Measurements from ENCODE around the gene EMX1.

EMX1 gene

GRCh38 chr2:72917138-72917876 is at the start of gene EMX1:
EMX1 (plus strand) TSS chr2:72917519; CDS start chr2:72917853, 334 bp downstream.
- no peak for DNase-seq (ENCODE audit: low read depth, low spot score)

DNA sequence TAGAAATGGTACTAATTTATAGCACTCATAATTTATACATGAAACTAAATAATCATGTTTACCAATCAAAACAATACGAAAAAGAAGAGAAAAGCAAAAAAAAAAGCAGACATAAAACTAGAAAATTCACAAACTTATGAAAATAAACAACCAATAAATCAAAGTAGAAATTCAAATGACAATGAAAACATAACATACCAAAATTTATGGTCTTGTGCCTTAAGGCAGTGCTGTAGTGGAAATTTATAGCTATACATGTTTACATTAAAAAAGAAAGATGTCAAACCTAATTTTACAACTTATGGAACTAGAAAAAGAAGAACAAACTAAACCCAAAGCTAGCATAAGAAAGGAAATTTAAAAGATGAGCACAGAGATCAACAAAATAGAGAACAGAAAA is 46.3 kb upstream of the EMX1 start:
- no peak for DNase-seq (ENCODE audit: low read depth, low spot score)

DNA sequence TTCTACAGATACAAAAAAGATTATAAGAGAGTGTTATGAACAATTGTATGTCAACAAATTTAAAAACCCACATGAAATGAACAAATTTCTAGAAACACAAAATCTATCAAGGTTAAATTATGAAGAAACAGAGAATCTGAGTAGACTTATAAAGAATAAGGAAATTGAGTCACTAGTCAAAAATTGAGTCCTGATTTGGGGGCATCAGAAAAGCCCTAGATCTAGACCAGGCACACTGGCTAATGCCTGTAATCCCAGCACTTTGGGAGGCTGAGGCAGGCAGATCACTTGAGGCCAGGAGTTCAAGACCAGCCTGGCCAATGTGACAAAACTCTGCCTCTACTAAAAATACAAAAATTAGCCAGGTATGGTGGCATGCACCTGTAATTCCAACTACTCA is 45.4 kb upstream of the EMX1 start:
- no peak for DNase-seq (ENCODE audit: low read depth, low spot score)

DNA sequence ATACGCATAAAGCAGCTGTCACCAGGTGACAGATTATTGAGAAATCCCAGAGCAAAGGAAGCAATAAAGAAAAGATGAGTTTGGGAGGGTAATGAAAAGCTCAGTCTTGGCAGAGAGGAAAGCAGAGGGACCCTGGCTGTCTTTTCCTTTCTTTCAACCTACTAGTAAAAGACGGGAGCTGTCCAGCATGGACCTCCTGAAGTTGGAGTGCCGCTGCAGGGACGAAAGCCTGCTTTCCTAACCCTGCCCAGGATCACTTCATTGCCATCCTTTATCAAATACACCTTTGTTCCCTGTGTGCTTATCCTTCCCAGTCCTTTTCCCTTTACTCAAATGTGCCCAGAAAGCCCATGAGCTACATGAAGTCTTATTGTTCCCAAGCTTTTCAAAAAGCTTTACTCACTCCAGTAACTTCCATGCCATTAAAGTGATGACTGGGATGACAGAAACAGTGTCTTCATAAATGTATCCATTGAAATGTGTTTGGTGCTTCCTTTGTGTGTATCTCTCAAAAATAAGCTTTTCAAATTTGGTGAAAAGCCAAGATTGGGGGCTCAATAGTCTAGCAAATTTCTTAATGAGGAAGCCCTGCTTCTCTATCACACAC is 33.9 kb upstream of the EMX1 start:
- DNase-seq (ENCODE audit: low read depth, low spot score), result no peak

- no peak for DNase-seq (ENCODE audit: low read depth, low spot score)
Measured at GRCh38 chr2:72886505-72887031, 30.8 kb upstream of the EMX1 start.

GRCh38 chr2:72887032-72887739 is 30.1 kb upstream of the EMX1 start, which contains the start of gene SPR:
SPR (plus strand) TSS chr2:72887408; CDS start chr2:72887433, 25 bp downstream.
- DNase-seq (ENCODE audit: low read depth, low spot score), result peak; percentile 44

DNA sequence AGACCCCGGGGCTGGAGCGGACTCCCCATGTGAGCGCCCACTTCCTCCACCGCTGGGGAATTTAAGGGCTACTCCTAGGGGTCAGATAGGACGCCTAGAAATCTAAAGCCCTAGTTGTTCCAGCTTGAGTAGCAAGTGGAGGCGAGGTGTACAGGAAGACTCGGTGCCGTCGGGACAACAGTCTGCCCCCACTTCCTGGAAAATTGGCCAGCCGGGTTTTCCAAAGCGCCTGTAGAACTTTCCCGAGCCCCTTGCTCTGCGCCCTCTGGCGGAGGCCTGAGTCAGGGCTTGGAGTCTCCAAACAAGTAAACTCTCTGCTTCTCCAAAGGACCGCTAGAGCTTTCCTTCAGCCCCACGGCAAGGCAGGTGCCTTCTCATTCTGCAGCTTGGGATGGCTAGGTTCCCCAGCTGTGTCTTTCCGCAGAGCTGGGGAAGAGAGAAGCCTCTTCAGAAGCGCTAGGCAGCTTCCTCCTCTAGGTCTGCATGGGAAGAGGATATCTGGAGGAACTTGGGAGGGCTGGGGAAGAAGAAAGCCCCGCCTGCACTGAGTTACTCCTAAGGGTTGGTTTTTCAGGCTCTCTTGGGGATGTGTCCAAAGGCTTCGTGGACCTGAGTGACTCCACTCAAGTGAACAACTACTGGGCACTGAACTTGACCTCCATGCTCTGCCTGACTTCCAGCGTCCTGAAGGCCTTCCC is 29.4 kb upstream of the EMX1 start:
- no peak for DNase-seq (ENCODE audit: low read depth, low spot score)

- no peak for DNase-seq (ENCODE audit: low read depth, low spot score)
Measured at GRCh38 chr2:72888438-72889202, 28.7 kb upstream of the EMX1 start.

- DNase-seq (ENCODE audit: low read depth, low spot score), result no peak
Measured at GRCh38 chr2:72889991-72890390, 27.3 kb upstream of the EMX1 start.

- DNase-seq (ENCODE audit: low read depth, low spot score), result no peak
Measured at GRCh38 chr2:72891091-72891818, 26.1 kb upstream of the EMX1 start.

DNA sequence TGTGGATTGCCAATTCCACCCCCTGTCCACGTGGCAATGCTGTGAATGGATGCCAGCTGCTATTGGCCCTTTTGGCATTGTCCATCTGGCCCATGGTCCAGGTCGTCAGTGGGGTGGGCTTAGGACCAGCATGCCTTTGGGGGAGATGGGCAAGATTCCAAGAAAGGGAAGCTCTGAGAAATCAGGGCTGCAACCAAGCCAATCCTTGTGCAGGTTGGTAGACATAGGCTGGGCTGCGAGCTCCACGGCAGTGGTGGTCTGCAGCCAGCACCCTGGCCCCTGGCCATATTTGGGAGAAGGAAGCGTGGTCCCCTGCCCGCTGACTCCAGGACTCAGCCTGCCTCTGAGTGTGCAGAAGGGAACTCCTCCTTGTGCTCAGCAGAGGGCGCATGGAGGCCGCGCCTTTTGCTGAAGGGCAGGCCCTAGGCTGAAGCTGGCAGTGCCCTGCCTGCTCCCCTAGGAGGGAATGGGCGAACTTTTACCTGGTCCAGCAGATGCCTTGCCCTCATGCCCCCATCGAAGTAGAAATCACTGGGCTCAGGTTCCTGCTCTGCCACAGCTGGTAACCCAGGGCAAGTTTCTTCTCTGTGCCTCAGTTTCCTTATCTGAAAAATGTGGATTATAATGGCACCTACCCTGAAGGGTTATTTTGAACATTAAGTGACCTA is 24.7 kb upstream of the EMX1 start:
- DNase-seq (ENCODE audit: low read depth, low spot score), result no peak

- peak; percentile 21 for DNase-seq (ENCODE audit: low read depth, low spot score)
Measured at GRCh38 chr2:72893594-72894319, 23.6 kb upstream of the EMX1 start.

GRCh38 chr2:72894514-72894913 is 22.8 kb upstream of the EMX1 start:
- DNase-seq (ENCODE audit: low read depth, low spot score), result no peak

DNA sequence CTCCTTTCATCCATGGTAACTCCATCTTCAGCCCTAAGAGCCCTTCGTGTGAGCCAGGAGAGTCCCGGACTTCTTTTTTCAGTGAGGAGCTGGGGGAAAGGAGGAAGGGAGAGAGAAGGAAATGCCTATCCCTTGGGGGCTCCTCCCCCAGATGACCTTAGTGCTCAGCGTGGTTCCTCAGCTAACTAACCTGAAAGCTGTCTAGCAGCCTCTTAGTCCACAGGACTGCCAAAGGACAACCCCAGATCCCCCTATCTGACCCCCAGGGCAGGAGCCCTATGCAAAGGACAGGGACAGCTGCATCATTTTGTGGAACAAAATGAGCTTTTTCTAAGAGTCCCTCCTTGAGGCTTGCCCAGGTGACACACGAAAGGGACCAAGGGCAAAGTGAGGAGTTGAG is 22.2 kb upstream of the EMX1 start:
- no peak for DNase-seq (ENCODE audit: low read depth, low spot score)

- DNase-seq (ENCODE audit: low read depth, low spot score), result no peak
Measured at GRCh38 chr2:72895759-72896281, 21.5 kb upstream of the EMX1 start.

GRCh38 chr2:72896446-72896845 is 20.9 kb upstream of the EMX1 start:
- DNase-seq (ENCODE audit: low read depth, low spot score), result no peak

- no peak for DNase-seq (ENCODE audit: low read depth, low spot score)
Measured at GRCh38 chr2:72897785-72898584, 19.3 kb upstream of the EMX1 start.

DNA sequence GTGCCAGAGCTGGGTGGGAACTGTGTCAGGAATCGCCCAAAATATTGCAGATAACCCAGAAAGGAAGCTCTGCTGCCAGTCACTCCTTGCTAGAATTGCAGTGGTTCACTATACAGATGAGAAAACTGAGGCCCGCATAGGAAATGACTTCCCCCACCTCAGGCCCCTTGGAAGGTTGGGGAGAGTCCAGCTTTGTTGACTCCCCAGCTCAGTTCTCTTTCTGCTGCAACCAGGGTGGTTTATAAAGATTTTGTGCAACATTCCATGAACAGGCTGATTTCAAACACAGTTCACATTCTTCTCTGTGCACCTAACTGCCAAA is 18.8 kb upstream of the EMX1 start:
- DNase-seq (ENCODE audit: low read depth, low spot score), result no peak
